Activated CD4-positive, alpha-beta T cell treated with anti-CD3 and anti-CD28 coated beads, Interleukin-2, amount 50 U/mL, for 24 hours (primary cell): Measurements from ENCODE around the gene APOC1.
"Not testable (repeated sequence)": the region's sequence is repeated elsewhere in the genome, so short reads cannot be mapped to it uniquely, and the experiment has no call there.

Source experiments
- DNase-seq, 2 donors: peaks; one replicate each; pipeline ENCODE4 v3.0.0-alpha.2; 2020; ENCODE audit warnings: low read depth in 1 of 2, low spot score in 1 of 2

Gene APOC1

DNA sequence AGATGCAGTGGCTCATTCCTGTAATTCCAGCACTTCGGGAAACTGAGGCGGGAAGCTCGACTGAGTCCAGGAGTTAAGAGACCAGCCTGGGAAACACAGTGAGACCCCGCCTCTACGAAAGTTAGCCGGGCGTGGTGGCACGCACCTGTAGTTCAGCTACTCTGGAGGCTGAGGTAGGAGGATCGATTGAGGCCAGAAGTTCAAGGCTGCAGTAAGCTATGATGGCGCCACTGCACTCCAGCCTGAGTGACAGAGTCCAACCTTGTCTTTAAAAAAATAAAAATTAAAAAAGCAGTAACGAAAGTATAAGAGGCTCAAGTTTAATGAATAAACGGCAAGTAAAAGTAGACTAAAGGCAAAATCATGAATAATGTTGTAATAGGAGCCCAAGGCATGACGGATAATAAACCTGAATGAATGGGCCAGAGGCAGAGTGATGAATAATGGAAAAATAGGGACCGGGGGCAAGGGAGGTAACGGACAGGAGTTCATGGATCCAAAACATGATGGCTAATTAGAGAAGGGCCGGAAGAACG, 24.5 kb upstream of the APOC1 start:
- no peak for DNase-seq

DNA sequence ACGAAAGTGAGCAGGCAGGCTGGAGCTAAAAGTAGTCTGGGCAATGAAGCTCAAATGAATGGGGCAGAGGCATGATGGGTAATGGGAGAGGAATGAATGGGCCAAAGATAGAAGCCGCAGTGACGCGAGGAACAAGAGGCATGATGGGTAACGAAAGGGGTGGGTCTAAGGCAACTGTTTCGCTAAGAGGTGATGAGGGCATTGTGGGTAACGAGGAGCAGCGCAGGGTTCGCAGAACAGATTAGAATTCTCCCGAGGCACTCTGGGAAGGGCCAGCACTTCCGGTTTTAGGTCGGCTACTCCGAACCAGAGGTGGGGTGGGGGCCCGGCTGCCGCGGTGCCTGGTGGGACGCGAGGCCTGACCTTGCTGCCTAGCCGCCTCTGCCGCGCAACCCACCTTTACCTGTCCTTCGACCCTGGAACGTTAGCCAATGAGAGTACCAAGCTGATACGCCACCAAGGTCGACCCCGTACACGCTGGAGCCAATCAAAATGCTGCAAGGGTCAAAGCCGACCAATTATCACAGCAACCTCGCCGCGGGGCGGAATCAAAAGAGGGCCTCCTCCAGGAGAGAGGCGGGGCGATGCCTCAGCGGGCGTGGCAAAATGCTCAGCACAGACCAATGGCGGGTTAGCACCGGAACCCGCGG, 23.9 kb upstream of the APOC1 start:
- peak; percentile 99 to 100 for DNase-seq

DNA sequence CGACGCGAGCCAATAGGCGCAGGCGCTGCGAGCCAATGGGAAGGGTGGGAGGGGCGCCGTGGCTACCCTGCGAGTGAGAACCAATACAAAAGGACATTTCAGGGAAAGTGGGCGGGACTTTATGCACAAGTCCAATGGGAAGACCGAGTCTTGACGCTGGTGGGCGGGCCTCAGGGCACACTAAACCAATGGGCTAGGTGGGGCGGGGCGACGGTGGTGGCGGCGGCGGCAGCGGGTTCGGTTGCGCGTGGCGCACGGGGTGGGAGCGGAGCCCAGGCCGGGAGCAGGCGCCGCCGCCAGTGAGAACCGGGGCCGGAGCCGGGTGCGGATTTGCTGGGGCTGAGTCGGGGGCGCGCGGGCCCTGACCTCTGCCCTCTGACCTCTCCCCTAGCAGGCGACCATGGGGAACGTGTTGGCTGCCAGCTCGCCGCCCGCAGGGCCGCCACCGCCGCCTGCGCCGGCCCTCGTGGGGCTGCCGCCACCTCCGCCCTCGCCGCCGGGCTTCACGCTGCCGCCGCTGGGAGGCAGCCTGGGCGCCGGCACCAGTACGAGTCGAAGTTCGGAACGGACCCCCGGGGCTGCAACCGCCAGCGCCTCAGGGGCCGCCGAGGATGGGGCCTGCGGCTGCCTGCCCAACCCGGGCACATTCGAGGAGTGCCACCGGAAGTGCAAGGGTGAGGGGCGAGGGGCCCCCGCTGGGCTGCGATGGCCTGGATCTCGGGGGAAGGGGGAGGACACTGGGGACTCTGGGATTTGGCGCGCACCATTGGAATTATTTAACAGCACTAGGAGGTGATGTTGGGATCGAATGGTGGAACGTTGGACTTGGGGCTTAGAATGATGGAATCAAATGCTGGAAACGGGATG, 23.2 kb upstream of the APOC1 start, which contains the start of gene TOMM40:
TSS of gene TOMM40 (plus strand) at position 239 of the 867 bp plus-strand sequence. CDS start at position 401, 162 bp downstream.
- no peak for DNase-seq

DNA sequence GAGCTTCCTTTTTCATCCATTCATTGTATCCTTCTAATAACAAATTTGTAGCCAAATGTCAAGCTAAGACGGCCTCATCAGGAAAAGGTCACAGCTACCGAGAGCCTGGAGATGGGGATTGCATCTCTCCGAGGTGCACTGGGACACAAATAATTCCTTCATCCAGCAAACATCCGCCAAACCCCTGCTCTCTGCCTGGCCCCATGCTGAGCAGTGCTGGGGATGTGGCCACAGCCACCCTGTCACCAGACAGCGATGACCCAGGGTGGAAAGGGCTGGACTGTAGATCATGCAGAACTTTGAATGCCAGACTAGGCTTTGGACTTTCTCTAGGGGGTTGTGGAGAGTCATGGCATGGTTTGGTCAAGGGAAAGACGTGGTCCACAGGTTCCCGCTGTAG, 21.5 kb upstream of the APOC1 start:
- no peak for DNase-seq

DNA sequence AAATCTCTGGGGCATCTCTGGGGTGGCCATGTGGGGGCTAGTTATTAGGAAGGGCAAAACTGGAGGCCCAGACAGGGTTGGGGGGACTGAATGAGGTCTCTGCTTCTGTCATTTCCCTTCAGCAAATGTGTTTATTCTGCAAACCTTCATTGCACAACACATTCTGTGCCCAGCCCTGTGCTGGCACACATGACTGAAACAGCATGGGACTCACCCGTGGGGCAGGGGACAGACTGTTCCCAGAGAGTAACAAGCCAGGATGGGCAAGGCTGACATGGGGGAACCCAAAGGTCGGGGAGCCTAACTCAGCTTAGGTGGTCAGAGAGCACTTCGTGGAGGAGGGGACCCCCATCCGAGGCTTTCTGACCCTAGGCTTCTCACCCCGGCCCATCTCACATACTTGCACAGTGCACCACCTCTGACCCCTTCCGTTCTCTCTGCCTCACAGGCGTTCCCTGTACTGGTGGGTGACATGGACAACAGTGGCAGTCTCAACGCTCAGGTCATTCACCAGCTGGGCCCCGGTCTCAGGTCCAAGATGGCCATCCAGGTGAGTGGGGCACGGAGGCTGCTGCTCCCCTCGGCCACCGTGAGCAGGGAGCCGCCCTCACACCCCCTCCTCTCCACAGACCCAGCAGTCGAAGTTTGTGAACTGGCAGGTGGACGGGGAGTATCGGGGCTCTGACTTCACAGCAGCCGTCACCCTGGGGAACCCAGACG, 20.9 kb upstream of the APOC1 start:
- DNase-seq: no peak

DNA sequence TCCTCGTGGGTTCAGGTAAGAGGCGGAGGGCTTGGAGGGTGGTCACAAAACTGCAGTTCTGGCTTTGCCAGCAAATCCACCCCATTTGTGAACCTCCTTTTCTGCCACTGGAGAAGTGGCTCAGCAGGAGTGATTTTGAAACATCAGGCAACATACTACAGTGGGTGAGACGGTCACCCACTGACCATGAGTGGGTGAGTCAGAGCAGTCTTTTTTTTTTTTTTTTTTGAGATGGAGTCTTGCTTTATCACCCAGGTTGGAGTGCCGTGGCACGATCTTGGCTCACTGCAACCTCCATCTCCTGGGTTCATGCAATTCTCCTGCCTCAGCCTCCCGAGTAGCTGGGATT, 20.4 kb upstream of the APOC1 start:
- no peak for DNase-seq

DNA sequence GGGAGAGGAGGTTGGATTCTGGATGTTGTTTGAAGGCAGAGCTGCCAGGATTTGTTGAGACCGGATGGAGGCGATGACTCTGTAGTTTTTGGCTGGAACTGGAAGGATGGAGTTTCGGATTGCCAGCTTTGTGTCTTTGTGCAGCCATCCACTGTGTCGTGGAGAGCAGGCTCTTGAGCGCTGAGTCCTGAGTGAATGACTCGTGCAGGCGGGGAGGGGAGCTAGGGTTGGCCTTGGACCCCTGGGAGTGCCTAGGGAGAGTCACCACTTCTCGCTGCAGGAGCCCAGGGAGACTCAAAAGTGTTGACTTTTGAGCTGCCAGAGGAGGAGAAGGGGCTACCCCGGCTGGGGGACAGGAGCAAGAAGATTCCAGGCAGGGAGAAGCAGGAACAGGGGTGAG, 19.5 kb upstream of the APOC1 start:
- DNase-seq: no peak

DNA sequence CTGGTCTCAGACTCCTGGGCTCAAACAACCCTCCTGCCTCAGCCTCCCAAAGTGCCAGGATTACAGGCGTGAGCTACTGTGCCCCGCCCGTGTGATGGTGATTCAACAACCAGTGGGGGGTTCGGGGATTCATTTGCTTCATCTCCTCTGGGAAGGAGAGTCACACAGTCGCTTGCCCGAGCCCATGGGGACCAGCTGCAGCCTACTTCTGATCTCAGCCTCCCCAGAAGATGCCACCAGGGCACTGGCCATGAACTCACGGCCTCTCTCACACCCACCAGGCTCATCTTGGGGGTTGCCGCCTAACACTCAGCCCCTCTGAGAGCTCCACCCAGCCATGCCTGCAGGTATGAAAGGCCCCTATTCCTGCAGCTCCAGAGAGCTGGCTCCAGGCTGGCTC, 16.6 kb upstream of the APOC1 start:
- no peak for DNase-seq

DNA sequence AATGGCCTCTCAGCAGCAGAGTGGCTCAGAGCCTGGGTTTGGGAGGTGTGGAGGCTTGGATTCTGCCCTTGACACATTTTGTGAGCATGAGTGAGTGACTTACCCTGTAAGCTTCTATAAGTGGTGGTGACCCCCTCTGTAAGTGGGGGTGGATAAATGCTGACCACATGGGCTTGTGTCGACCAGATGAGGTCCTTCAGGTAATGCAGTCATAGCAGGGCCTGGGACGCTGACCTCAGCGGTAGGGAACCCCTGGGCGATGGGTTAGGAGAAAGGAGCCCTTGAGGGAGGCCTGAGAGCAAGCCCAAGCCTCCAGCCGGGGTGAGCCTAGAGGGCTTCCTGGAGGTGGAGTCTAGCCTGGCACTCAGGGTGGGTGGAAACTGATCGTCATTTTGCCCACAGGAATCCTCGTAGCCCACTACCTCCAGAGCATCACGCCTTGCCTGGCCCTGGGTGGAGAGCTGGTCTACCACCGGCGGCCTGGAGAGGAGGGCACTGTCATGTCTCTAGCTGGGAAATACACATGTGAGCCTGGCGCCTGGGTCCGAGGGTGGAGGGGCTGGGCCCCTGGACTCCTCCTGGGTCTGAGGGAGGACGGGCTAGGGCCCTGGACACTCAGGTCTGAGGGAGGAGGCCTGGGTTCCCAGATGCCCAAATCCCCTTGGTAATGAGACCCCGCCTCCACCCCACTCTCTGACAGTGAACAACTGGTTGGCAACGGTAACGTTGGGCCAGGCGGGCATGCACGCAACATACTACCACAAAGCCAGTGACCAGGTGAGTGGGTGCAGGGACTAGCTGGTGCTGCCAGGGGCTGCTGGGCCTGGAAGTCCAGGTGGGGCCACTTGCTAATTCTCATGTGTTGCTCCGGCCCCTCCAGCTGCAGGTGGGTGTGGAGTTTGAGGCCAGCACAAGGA, 13.8 kb upstream of the APOC1 start:
- no peak for DNase-seq

DNA sequence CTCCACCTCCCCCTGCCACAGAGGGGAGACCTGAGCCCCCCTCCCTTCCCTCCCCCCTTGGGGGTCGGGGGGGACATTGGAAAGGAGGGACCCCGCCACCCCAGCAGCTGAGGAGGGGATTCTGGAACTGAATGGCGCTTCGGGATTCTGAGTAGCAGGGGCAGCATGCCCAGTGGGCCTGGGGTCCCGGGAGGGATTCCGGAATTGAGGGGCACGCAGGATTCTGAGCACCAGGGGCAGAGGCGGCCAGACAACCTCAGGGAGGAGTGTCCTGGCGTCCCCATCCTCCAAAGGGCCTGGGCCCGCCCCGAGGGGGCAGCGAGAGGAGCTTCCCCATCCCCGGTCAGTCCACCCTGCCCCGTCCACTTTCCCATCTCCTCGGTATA, 11.2 kb upstream of the APOC1 start:
- no peak for DNase-seq

DNA sequence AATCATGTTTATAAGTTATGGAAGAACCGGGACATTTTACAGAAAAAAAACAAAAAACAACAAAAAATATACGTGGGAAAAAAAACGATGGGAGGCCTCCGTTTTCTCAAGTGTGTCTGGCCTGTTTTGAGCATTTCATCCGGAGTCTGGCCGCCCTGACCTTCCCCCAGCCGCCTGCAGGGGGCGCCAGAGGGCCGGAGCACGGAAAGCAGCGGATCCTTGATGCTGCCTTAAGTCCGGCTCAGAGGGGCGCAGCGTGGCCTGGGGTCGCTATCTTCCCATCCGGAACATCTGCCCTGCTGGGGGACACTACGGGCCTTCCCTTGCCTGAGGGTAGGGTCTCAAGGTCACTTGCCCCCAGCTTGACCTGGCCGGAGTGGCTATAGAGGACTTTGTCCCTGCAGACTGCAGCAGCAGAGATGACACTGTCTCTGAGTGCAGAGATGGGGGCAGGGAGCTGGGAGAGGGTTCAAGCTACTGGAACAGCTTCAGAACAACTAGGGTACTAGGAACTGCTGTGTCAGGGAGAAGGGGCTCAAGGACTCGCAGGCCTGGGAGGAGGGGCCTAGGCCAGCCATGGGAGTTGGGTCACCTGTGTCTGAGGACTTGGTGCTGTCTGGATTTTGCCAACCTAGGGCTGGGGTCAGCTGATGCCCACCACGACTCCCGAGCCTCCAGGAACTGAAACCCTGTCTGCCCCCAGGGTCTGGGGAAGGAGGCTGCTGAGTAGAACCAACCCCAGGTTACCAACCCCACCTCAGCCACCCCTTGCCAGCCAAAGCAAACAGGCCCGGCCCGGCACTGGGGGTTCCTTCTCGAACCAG, 10.6 kb upstream of the APOC1 start:
- DNase-seq: peak; percentile 67 to 74

DNA sequence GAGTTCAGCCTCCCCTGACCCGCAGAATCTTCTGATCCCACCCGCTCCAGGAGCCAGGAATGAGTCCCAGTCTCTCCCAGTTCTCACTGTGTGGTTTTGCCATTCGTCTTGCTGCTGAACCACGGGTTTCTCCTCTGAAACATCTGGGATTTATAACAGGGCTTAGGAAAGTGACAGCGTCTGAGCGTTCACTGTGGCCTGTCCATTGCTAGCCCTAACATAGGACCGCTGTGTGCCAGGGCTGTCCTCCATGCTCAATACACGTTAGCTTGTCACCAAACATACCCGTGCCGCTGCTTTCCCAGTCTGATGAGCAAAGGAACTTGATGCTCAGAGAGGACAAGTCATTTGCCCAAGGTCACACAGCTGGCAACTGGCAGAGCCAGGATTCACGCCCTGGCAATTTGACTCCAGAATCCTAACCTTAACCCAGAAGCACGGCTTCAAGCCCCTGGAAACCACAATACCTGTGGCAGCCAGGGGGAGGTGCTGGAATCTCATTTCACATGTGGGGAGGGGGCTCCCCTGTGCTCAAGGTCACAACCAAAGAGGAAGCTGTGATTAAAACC, 9.9 kb upstream of the APOC1 start:
- DNase-seq: no peak

DNA sequence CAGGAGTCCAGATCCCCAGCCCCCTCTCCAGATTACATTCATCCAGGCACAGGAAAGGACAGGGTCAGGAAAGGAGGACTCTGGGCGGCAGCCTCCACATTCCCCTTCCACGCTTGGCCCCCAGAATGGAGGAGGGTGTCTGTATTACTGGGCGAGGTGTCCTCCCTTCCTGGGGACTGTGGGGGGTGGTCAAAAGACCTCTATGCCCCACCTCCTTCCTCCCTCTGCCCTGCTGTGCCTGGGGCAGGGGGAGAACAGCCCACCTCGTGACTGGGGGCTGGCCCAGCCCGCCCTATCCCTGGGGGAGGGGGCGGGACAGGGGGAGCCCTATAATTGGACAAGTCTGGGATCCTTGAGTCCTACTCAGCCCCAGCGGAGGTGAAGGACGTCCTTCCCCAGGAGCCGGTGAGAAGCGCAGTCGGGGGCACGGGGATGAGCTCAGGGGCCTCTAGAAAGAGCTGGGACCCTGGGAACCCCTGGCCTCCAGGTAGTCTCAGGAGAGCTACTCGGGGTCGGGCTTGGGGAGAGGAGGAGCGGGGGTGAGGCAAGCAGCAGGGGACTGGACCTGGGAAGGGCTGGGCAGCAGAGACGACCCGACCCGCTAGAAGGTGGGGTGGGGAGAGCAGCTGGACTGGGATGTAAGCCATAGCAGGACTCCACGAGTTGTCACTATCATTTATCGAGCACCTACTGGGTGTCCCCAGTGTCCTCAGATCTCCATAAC, 8.8 kb upstream of the APOC1 start, which contains the start of gene APOE:
TSS of gene APOE (plus strand) at position 360 of the 724 bp plus-strand sequence. CDS start 829 bp downstream, outside the sequence.
- no peak for DNase-seq

DNA sequence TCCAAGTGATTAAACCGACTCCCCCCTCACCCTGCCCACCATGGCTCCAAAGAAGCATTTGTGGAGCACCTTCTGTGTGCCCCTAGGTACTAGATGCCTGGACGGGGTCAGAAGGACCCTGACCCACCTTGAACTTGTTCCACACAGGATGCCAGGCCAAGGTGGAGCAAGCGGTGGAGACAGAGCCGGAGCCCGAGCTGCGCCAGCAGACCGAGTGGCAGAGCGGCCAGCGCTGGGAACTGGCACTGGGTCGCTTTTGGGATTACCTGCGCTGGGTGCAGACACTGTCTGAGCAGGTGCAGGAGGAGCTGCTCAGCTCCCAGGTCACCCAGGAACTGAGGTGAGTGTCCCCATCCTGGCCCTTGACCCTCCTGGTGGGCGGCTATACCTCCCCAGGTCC, 6.8 kb upstream of the APOC1 start:
- no peak for DNase-seq

DNA sequence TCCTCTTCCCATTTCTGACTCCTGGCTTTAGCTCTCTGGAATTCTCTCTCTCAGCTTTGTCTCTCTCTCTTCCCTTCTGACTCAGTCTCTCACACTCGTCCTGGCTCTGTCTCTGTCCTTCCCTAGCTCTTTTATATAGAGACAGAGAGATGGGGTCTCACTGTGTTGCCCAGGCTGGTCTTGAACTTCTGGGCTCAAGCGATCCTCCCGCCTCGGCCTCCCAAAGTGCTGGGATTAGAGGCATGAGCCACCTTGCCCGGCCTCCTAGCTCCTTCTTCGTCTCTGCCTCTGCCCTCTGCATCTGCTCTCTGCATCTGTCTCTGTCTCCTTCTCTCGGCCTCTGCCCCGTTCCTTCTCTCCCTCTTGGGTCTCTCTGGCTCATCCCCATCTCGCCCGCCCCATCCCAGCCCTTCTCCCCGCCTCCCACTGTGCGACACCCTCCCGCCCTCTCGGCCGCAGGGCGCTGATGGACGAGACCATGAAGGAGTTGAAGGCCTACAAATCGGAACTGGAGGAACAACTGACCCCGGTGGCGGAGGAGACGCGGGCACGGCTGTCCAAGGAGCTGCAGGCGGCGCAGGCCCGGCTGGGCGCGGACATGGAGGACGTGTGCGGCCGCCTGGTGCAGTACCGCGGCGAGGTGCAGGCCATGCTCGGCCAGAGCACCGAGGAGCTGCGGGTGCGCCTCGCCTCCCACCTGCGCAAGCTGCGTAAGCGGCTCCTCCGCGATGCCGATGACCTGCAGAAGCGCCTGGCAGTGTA, 6.2 kb upstream of the APOC1 start:
- no peak for DNase-seq

DNA sequence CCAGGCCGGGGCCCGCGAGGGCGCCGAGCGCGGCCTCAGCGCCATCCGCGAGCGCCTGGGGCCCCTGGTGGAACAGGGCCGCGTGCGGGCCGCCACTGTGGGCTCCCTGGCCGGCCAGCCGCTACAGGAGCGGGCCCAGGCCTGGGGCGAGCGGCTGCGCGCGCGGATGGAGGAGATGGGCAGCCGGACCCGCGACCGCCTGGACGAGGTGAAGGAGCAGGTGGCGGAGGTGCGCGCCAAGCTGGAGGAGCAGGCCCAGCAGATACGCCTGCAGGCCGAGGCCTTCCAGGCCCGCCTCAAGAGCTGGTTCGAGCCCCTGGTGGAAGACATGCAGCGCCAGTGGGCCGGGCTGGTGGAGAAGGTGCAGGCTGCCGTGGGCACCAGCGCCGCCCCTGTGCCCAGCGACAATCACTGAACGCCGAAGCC, 5.6 kb upstream of the APOC1 start:
- no peak for DNase-seq

DNA sequence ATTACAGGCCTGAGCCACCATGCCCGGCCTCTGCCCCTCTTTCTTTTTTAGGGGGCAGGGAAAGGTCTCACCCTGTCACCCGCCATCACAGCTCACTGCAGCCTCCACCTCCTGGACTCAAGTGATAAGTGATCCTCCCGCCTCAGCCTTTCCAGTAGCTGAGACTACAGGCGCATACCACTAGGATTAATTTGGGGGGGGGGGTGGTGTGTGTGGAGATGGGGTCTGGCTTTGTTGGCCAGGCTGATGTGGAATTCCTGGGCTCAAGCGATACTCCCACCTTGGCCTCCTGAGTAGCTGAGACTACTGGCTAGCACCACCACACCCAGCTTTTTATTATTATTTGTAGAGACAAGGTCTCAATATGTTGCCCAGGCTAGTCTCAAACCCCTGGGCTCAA, 4.6 kb upstream of the APOC1 start:
- DNase-seq: no peak

DNA sequence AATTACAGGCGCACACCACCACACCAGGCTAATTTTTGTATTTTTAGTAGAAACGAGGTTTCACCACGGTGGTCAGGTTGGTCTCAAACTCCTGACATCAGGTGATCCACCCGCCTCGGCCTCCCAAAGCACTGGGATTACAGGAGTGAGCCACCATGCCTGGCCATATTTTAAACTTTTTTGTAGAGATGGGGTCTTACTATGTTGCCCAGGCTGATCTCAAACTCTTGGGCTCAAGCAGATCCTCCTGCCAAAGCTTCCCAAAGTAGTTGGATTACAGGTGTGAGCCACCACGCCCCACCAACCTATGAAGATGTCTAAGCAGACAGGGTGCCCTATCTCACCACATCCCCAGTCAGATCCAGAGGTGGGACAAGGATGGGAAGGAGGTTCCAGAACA, 2.5 kb upstream of the APOC1 start:
- not testable (repeated sequence) for DNase-seq
